ENCODE data around the gene HES6.

Gene HES6

DNA sequence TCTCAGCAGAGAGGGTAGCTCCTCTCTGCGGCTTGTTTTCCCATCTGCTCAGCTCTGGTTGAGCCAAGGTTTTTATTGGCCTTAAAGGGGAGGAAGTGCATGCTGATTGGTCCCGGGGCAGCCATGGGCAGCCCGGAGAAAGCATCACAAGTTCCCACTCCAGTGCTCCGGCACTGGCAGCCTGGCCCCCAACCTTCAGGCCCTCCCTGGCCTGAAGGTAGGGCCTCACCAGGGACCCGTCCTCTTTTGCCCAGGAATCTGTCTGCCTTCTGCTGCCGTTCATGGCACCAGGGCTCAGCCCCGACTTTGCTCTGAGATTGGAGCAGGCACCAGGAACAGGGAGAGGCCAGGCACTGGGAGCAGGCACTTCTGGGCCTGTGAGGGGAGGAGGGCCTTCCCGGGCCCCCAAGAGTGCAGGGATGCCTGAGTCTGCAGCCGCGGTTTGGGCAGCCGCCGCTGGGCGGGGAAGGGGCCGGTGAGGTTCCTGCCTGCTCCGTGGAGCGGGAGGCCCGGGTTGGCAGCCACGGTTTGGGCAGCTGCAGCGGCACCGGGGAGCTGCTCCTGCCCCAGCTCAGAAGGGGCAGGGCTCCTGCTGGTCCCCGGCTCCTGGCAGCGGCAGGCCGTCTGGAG is 18.8 kb downstream of the HES6 start:
- TF ChIP-seq FOXM1 (IDR thresholded peaks at IDR 0.05; ENCODE audit: borderline replicate concordance): no peak
- TF ChIP-seq, protein P1, sequence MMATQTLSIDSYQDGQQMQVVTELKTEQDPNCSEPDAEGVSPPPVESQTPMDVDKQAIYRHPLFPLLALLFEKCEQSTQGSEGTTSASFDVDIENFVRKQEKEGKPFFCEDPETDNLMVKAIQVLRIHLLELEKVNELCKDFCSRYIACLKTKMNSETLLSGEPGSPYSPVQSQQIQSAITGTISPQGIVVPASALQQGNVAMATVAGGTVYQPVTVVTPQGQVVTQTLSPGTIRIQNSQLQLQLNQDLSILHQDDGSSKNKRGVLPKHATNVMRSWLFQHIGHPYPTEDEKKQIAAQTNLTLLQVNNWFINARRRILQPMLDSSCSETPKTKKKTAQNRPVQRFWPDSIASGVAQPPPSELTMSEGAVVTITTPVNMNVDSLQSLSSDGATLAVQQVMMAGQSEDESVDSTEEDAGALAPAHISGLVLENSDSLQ (IDR thresholded peaks at IDR 0.05): no peak
- TF ChIP-seq SUZ12 (IDR thresholded peaks at IDR 0.05): no peak
- TF ChIP-seq LEF1 (IDR thresholded peaks at IDR 0.05; ENCODE audit: borderline replicate concordance): no peak
- no peak for TF ChIP-seq CTBP1 (IDR thresholded peaks at IDR 0.05; ENCODE audit: borderline replicate concordance)
- ChIA-PET POLR2A (interaction anchor here (0.7 to 1.3 kb wide), 2 partner anchors 13 to 41 kb away, joined by 3 to 5 read pairs; no protein-coding TSS in a partner anchor), CTCF (no interaction called here)
- DNase-seq (ENCODE audit: extremely low spot score): no peak

- TF ChIP-seq FOXK2 (IDR thresholded peaks at IDR 0.05) (no peak), HDGF (IDR thresholded peaks at IDR 0.05; ENCODE audit: borderline replicate concordance) (no peak), LEF1 (IDR thresholded peaks at IDR 0.05; ENCODE audit: borderline replicate concordance) (no peak), FOXM1 (IDR thresholded peaks at IDR 0.05; ENCODE audit: borderline replicate concordance) (no peak), ARNT (IDR thresholded peaks at IDR 0.05) (no peak), CTBP1 (IDR thresholded peaks at IDR 0.05; ENCODE audit: borderline replicate concordance) (no peak), L3MBTL2 (conservative IDR thresholded peaks at IDR 0.05) (no peak), NFRKB (IDR thresholded peaks at IDR 0.05) (no peak), SP1 (IDR thresholded peaks at IDR 0.05) (no peak), TARDBP (IDR thresholded peaks at IDR 0.05) (no peak), BHLHE40 (IDR thresholded peaks at IDR 0.05; ENCODE audit: borderline replicate concordance) (no peak), ZNF384 (IDR thresholded peaks at IDR 0.05) (no peak), FOXA1 (IDR thresholded peaks at IDR 0.05) (no peak)
- TF ChIP-seq, protein P1 (IDR thresholded peaks at IDR 0.05): no peak
- no peak for DNase-seq (ENCODE audit: extremely low spot score)
- ChIA-PET POLR2A (interaction anchor here (0.7 to 1.3 kb wide), 3 partner anchors 14 to 40 kb away, joined by 3 to 5 read pairs (median 3); partner anchors contain the start of gene ILKAP), CTCF (no interaction called here)
These were observed 19.5 kb downstream of the HES6 start for GRCh38 chr2:238220274-238220891.

- TF ChIP-seq ELF4 (IDR thresholded peaks at IDR 0.05) (no peak), NFRKB (IDR thresholded peaks at IDR 0.05) (no peak)
- TF ChIP-seq, protein P1 (IDR thresholded peaks at IDR 0.05): no peak
- POLR2A ChIA-PET: interaction anchor here (1.1 kb wide), 1 partner anchor 15 kb away, joined by 4 read pairs; no protein-coding TSS in a partner anchor
- no peak for DNase-seq (ENCODE audit: extremely low spot score)
- CTCF ChIA-PET: no interaction called here
These were observed 23.1 kb downstream of the HES6 start for GRCh38 chr2:238216651-238217184.

DNA sequence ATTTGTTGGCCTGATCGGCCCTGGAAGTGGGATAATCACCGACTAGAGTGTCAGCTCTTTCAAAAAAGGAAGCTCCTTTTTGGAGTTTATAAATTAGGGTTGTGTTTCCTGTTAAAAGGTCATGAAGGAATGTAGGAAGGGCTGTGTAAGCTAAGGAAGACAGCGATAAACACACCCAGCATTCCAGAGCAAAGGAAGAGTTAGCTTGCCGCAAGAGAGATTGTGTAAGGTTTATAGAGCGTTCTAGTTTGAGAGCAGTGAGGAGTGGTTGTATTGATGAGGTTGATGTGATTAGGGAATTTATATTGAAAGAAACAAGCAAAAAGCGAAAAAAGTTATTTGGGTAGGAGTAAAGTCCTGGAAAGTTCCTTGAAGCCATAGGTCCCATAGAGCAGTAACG is 32.8 kb downstream of the HES6 start:
- TF ChIP-seq HDGF (IDR thresholded peaks at IDR 0.05; ENCODE audit: borderline replicate concordance): no peak
- TF ChIP-seq, protein P1 (IDR thresholded peaks at IDR 0.05): no peak
- TF ChIP-seq SUZ12 (IDR thresholded peaks at IDR 0.05): no peak
- TF ChIP-seq FOXK2 (IDR thresholded peaks at IDR 0.05): no peak
- TF ChIP-seq TARDBP (IDR thresholded peaks at IDR 0.05): no peak
- no peak for TF ChIP-seq L3MBTL2 (conservative IDR thresholded peaks at IDR 0.05)
- no peak for TF ChIP-seq NFRKB (IDR thresholded peaks at IDR 0.05)
- POLR2A ChIA-PET: no interaction called here
- CTCF ChIA-PET: interaction anchor here (0.5 kb wide), 1 partner anchor 463 kb away, joined by 3 read pairs; no protein-coding TSS in a partner anchor
- DNase-seq (ENCODE audit: extremely low spot score): no peak

DNA sequence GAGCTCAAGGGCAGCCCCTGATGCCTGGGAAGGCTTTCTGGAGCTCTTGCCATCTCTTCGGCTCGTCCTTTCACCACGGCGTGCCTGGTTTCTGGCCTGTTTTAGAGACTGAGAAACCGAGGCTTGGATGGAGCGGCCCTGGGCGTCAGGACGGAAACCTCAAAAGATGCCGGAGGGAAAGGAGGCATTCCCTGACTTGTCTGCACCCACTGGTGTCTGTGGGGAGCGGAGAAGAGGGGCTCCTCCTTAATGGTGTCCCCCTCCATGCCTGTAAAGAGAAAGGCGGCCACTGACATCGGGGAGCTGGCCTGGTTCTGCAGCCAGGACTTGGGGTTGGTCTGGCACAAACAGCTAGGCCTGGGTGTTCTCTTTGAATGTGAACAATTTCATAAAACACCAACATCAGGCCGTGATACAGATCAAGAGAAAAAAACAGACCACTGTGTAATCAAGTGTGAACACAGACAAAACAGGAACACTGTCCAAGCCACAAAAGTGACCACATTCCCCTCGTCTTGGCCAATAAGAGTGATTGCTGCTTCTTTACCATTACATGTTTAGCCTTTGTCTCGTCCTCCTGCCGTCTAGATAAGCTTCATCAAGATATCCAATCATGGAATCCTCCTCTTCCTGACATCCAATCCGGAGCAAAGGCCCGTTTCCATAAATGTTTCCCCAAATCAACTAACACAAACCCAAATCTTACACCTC is 35.7 kb downstream of the HES6 start:
- TF ChIP-seq NFRKB (IDR thresholded peaks at IDR 0.05) (no peak), CTBP1 (IDR thresholded peaks at IDR 0.05; ENCODE audit: borderline replicate concordance) (no peak), ARNT (IDR thresholded peaks at IDR 0.05) (no peak), L3MBTL2 (conservative IDR thresholded peaks at IDR 0.05) (no peak), ELF4 (IDR thresholded peaks at IDR 0.05) (no peak), SP1 (IDR thresholded peaks at IDR 0.05) (no peak), BHLHE40 (IDR thresholded peaks at IDR 0.05; ENCODE audit: borderline replicate concordance) (no peak)
- ChIA-PET CTCF (no interaction called here), POLR2A (interaction anchor here (0.5 to 3.1 kb wide), 9 partner anchors 9 to 494 kb away, joined by 3 to 11 read pairs (median 4); partner anchors contain the start of gene HES6)

More for the DNA sequence above, 35.7 kb downstream of the HES6 start:
- no peak for DNase-seq (ENCODE audit: extremely low spot score)

Measured in HEK293T (cell line).